GM21528 (cell line): ENCODE results near the gene CMTM1.

Experiments used
- ATAC-seq: cut with Tn5 transposase; IDR thresholded peaks from one replicate; pipeline ENCODE4 v1.9.1; 2021; ENCODE audit warnings: mild to moderate bottlenecking, moderate library complexity; ENCODE audit not compliant: unreplicated experiment, low FRiP score

CMTM1 gene, protein sequence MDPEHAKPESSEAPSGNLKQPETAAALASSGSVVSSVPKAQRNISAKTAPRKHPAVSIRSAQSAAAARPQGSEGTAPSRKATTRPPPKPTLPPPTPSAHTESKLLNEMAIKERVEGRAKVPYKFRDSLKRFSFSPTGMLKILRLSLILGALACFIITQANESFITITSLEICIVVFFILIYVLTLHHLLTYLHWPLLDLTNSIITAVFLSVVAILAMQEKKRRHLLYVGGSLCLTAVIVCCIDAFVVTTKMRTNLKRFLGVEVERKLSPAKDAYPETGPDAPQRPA

GRCh38 chr16:66566051-66566901, at the start of gene CMTM1:
Gene CMTM1 (plus strand): TSS chr16:66566439. CDS start chr16:66566514, 75 bp downstream.
- ATAC-seq: no peak

- peak; percentile 25 for ATAC-seq
Measured at GRCh38 chr16:66516509-66516807, 49.8 kb upstream of the CMTM1 start.

- ATAC-seq: peak; percentile 98
Measured at GRCh38 chr16:66516808-66517585, 49.2 kb upstream of the CMTM1 start.

DNA sequence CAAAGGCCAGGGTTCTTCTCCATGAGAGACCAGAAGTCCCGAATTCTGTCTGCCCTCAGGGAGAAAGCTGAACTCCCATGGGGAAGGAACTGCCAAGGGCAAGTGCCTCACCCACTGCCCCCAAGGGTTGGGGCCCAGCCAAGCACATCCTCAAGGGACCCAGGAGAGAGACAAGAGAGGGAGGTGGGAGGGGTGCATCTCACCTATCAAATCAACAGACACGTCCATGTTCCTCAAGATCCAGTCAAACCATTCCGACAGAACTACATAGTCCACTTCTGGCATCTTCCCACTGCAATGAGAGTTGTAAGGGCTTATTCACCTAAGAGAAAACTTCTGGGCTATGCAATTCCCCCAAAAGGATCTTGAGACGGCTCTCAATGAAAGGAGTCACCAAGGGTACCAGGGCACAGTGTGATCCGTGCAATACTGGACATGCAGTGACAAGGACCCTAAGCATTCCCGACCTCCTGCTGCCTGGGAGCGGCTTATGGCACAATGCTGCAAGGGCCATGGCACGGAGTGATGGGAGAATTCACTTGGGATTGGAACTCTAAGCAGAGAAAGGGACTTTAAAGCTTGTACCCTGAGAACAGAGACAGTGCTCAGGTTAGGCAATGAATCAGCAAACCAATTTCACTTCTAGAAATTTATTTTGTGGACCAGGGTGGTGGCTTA, 48.5 kb upstream of the CMTM1 start:
- no peak for ATAC-seq

DNA sequence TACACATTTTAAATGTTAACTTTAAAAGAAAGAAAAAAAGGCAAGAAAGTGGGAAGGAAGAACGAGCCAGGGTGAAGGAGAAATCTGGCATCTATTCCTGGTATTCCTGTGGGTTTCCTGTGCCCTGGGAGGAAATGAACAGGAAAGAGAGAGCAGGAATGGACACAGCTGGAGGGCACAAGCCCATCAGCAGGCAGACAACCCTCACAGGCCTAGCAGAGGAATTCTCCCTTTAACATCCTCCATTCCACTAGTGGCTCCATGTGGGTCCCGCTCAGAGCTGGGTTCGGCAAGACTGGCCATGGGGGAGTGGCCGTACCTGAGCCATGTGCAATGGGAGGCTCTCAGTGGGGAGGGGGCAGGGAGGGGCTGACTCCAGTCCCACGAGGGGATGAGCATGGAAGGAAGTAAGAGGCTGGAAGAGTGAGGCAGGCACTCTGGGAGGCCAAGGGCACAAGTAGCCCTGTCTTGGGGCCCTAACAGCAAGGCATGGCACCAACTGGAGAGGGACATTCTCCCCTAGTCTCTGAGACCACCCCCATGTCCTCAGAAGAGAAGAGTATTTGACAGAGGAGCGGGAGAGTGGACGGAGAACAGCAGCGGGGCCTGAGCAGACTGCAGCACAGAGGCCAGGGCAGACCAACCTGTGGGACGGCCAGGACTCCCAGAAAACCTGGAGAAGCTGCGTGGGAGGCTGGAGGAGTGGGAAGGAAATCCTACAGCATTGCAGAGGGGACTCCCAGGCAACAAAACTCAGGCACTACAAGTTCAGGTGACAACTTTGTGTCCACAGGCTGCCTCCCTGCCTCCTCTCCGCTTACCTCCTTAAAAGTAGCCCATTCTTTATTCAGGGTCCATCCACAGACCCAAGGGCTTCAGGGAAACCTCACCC, 46.5 kb upstream of the CMTM1 start:
- no peak for ATAC-seq

DNA sequence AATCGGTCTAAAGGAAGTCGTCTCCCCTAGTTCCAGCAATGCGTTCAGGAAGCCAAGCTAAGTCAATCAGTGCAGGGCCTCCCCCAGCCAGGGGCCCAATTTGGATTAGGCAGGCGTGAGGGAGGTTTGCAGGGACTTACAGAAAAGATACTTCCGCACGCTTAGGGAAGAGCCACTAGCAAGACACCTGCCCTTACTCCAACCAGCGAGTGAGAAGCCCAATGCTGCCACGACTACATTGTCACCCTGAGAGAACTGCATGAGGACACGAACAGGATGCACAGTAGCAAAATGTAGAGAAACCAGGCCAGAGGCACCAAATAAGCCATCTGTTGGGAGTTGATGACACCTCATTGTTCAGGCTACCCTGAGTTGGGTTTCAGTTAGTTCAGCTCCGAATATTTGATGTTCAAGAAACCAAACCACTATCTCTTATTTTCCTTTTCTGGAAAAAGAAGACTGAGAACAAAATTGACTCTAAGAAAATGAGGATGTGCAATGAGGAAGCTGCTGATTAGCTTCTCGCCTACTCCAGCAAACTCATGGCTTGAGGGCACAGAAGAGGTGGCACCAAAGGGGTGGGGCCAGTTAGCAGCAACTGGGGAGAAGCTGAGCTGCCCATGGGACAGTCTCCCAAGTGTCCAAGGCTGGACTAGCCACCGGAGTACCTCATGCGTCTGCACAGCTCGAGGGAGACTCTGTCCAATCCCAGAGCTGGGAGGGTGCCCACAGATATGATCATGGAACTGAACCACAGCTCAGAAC, 45.7 kb upstream of the CMTM1 start:
- no peak for ATAC-seq

DNA sequence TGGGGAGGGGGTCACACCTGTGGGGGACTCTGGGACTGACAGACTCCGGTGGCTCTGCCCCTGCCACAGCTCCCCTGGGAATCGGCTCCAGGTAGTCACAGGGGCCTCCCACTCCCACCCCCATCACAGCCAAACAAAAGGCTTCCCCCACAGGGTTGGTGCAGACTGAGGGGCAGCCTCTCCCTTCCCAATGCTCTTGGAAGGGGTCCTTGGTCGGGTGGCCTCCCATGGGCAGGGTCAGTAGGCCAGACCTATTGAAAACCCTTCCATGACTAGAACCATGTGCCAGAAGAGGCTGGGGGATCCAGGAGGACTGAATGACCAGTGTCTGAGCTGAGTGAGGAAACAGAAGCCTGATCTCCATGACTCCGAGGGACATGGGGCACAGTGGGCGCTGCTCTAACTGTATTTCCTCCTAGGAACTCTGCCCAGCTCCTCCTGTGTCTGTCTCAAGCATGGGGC, 45.0 kb upstream of the CMTM1 start:
- no peak for ATAC-seq

- no peak for ATAC-seq
Measured at GRCh38 chr16:66521951-66522771, 44.1 kb upstream of the CMTM1 start.

DNA sequence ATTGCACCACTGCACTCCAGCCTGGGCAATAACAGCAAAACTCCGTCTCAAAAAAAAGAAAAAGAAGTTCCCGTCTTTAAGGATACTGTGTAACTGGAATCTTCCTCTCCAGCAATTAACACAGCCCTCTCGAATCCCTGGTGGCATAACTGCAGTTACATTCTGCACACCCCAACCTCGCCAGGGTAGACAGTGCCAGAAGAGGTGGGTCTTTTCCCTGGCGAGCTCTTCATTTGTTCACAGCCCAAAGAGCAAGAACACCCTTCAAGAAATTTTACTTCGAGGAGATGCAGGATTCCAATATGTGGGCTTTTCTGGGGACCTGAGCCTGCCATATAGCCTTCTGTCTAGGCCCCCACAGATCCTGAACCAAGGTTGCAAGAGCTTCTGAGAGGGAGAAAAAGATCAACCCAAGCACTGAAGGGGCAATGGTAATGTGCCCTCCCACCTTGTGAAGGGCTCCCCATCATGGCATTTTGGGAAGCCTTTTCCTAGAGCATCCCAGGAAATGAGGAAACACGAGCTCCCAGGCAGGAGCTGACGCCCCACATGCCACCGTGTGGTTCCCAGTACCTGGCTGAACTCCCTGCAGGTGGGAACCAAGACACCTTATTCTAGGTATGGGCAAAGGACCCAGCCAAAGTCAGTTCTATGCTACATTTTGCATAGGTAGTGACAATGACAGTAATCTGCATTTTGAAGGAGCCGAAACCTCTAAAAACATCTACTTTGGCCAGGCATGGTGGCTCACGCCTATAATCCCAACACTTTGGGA, 43.2 kb upstream of the CMTM1 start:
- ATAC-seq: no peak

- no peak for ATAC-seq
Measured at GRCh38 chr16:66523861-66524354, 42.3 kb upstream of the CMTM1 start.

- ATAC-seq: peak; percentile 53
Measured at GRCh38 chr16:66524601-66525164, 41.6 kb upstream of the CMTM1 start.

GRCh38 chr16:66525396-66526180, 40.7 kb upstream of the CMTM1 start:
- no peak for ATAC-seq

DNA sequence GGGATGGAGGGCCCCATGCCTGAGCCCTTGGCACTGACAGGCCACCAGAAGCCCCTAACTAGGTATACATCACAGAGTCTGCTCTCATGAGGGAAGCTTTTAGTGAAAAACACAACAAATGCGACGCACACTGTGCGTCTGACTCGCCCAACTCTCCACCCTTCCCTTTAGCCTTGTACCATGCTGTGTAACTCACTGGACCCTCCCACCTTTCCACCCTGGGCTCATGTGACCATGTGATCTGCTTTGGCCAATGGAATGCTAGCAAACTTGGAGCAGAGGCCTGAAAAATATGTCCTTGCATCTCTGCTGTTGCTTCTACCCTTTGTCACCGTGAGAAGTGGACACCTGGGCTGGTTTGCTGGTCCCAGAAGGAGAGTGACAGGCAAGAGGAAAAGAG, 37.9 kb upstream of the CMTM1 start:
- no peak for ATAC-seq

DNA sequence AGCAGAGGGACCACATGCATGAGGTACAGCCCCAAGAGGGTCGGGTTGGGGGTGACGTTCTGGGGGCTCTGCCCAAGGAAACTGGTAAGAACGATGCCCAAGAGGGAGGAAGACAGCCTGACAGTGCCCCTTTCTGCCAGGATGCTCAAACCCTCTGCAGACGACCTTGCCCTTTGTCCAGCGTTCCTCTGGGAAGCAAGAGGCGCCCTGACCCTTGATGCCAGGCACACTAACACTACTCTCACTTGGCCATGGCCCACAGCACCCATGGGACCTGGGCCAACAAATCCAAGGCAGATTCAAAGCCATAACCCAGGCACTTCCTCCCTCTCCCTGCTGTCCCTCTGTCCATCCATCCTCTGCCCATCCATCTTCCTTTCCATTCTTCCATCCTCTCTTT, 36.8 kb upstream of the CMTM1 start:
- ATAC-seq: no peak

DNA sequence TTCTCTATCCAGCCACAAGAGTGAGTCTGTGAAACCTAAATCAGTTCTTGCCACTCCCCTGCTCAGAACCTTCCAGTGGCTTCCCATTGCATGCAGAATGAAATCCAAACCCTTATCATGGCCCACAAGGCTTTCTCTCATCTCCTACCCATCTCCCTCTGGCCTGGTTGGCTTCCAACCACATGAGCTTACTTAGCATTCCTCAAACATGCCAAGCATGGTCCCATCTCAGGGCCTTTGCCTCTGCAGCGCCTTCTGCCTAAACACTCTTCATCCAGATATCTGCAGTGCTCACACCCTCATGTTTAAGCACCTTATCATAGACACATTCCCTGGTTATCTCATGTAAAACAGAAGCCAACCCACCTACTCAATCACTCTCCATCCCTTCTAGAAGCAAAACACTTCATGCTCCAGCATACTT, 31.9 kb upstream of the CMTM1 start:
- ATAC-seq: no peak

- ATAC-seq: no peak
Measured at GRCh38 chr16:66536525-66536924, 29.7 kb upstream of the CMTM1 start.
